ENCODE data around the gene CTSA. TPM values are rescaled to one million over a fixed set of nuclear protein-coding genes. Genes with fewer than 3 reads are reported as not detected.

Gene CTSA
- total RNA-seq, 4 donors from 2014 or later: 20.6 to 66.9 (median 32.5) TPM

- peak; percentile 74 to 78 for DNase-seq
- intact Hi-C loops (cut with DNase I; ENCODE audit: low total_unique reads): no loop called here
- Histone ChIP-seq H3K4me3 (peak overlapping the region; percentile 65 to 77), H3K27ac (peak overlapping the region; percentile 98 to 99), H3K27me3 (no peaks in the 10 kb centered on the region), H3K4me1 (peaks cover 3 to 6% of the 10 kb centered on the region in 2 donors), H3K9me3 (no peaks in the 10 kb centered on the region), H3K36me3 (no peaks in the 10 kb centered on the region)
- TF ChIP-seq CTCF (IDR thresholded peaks at IDR 0.05): peak in 3 of 4 experiments; percentile 10 to 29 (median 23)
- TF ChIP-seq POLR2A (IDR thresholded peaks at IDR 0.05): peak in 1 of 2 donors; percentile 22
Measured at GRCh38 chr20:45933266-45934045, 42.3 kb downstream of the CTSA start.

GRCh38 chr20:45934046-45934585, 43.0 kb downstream of the CTSA start:
- Histone ChIP-seq H3K27me3 (no peaks in the 10 kb centered on the region), H3K9me3 (no peaks in the 10 kb centered on the region), H3K27ac (peak overlapping the region; percentile 98 to 99), H3K4me1 (peaks cover 3 to 6% of the 10 kb centered on the region in 2 donors), H3K4me3 (peak overlapping the region; percentile 65 to 77), H3K36me3 (no peaks in the 10 kb centered on the region)
- peak in 1 of 2 donors; percentile 72 for DNase-seq
- intact Hi-C loops (cut with DNase I; ENCODE audit: low total_unique reads): no loop called here
- TF ChIP-seq POLR2A (IDR thresholded peaks at IDR 0.05) (no peak), CTCF (IDR thresholded peaks at IDR 0.05) (no peak)

GRCh38 chr20:45934586-45935415, 43.7 kb downstream of the CTSA start, which contains the start of gene PCIF1:
Gene PCIF1, plus strand, starts transcription at chr20:45934683. Its CDS starts 4,317 bp downstream, at chr20:45939000.
- no peaks in the 10 kb centered on the region for H3K9me3 ChIP-seq
- peak within 1 kb of the TSS; percentile 65 to 77 for H3K4me3 ChIP-seq
- peak; percentile 99 for DNase-seq
- H3K36me3 ChIP-seq: no peaks in the 10 kb centered on the region
- peak within 1 kb of the TSS; percentile 98 to 99 for H3K27ac ChIP-seq
- intact Hi-C loops (cut with DNase I; ENCODE audit: low total_unique reads): no loop called here
- TF ChIP-seq CTCF (IDR thresholded peaks at IDR 0.05) (peak in 2 of 4 experiments; percentile 9 to 36), POLR2A (IDR thresholded peaks at IDR 0.05) (peak; percentile 95 to 98)
- H3K27me3 ChIP-seq: no peaks in the 10 kb centered on the region
- peaks cover 3 to 6% of the 10 kb centered on the region in 2 donors for H3K4me1 ChIP-seq

- Histone ChIP-seq H3K4me1 (peaks cover 3 to 6% of the 10 kb centered on the region in 2 donors), H3K27me3 (no peaks in the 10 kb centered on the region), H3K36me3 (no peaks in the 10 kb centered on the region), H3K9me3 (no peaks in the 10 kb centered on the region), H3K4me3 (peak overlapping the region; percentile 42 to 44), H3K27ac (peak overlapping the region; percentile 85 to 99)
- TF ChIP-seq CTCF (IDR thresholded peaks at IDR 0.05) (no peak), POLR2A (IDR thresholded peaks at IDR 0.05) (no peak)
- no peak for DNase-seq
- intact Hi-C loops (cut with DNase I; ENCODE audit: low total_unique reads): no loop called here
Measured at GRCh38 chr20:45935416-45936046, 44.4 kb downstream of the CTSA start.
